ENCODE measurements around the gene KLHDC7A.

DNA sequence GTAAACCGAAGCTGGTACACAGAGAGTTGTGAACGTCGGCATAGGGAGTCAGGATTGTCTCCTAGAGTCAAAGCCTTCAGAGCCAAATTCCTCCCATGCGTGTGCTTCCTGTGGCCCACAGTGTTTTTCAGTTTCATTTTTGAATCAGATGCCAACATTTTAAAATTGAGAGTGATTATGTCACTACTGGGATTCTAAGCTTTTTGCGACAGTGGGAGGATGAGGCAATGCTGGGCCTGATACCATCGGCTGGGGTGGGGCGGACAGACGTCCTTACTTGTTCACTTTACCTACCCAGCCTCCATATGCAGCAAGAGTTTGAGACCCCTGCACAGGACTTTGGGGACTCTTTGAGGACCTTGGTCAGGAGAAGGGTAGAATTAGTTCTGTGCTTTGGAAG, 1.3 kb upstream of the KLHDC7A start:
- TF ChIP-seq CTCF (IDR thresholded peaks at IDR 0.05) (no peak), POLR2A (IDR thresholded peaks at IDR 0.05) (no peak)

All from right lobe of liver (tissue), 4 donors.